CD4-positive, alpha-beta T cell treated with Interleukin-4 for 1 hour (primary cell): ENCODE results near the gene SLC44A4.

Experiments used
- DNase-seq, 2 donors: peaks; one replicate each; pipeline ENCODE4 v3.0.0-alpha.2; 2020 to 2022

Gene SLC44A4

GRCh38 chr6:31900917-31901414 lies 22.2 kb upstream of the SLC44A4 start:
- no peak for DNase-seq

- DNase-seq: peak in 1 of 2 donors; percentile 34
Measured at GRCh38 chr6:31899882-31900722, 21.3 kb upstream of the SLC44A4 start.

DNA sequence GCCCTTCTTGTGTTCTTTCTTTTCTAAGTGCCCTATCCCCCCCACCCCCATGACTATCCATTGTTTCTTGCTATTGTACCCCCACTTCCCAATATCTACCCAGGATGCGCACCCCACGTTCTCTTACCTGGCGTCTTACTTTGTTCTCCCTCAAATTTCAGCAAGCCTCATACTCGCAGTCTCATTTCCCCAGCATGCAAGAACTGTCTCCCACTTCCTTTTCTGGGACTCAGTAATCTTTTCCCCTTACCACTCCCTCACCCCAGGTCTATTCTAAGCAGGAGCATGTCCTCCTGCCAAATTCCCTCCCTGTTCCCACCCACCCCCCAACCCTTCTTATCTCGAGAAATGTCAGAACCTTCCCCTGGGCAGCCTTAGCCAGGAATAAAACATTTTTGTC lies 20.4 kb upstream of the SLC44A4 start:
- no peak for DNase-seq

- DNase-seq: peak; percentile 44 to 77
Measured at GRCh38 chr6:31898383-31899011, 19.7 kb upstream of the SLC44A4 start.

DNA sequence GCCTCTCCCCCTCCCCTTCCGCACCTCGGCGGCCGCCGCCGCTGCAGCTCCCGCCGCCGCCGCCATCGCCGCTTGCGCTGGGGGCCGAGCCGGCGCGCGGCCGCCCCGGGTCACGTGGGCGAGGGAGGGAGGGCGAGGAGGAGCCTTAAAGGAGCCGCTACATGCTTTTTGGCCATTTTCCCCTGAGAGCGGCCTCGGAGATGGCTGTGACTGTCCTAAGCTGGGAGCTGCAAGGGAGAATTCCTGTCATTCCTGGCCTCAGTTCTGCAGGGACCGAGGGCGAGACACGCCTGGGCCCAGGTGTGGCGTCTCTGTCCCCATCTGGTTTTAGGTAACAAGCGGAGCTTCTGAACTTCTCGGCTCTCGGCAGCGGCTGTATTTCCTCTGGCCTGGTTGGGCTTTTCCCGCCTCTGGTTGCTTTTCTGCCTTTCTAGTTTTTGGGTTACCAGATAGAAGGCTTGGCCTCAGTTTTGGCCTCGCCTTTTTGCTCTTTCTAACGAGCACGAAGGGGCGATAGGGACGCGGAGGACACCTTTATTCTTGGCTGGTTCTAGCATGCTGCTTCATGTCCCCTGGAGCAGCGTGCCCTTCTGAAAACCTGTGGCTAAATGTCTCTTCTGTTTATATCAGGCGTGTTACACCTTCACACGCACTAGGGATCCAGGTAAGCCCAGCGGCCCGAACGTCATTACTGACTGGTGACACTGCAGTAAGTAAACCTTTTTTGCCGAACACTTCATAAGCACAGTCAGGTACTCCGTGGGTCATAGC lies 19.0 kb upstream of the SLC44A4 start, which contains the start of gene EHMT2:
EHMT2 (minus strand) TSS at position 87 of the 771 bp plus-strand sequence; CDS start at position 66, 21 bp downstream.
- peak; percentile 82 to 85 for DNase-seq

DNA sequence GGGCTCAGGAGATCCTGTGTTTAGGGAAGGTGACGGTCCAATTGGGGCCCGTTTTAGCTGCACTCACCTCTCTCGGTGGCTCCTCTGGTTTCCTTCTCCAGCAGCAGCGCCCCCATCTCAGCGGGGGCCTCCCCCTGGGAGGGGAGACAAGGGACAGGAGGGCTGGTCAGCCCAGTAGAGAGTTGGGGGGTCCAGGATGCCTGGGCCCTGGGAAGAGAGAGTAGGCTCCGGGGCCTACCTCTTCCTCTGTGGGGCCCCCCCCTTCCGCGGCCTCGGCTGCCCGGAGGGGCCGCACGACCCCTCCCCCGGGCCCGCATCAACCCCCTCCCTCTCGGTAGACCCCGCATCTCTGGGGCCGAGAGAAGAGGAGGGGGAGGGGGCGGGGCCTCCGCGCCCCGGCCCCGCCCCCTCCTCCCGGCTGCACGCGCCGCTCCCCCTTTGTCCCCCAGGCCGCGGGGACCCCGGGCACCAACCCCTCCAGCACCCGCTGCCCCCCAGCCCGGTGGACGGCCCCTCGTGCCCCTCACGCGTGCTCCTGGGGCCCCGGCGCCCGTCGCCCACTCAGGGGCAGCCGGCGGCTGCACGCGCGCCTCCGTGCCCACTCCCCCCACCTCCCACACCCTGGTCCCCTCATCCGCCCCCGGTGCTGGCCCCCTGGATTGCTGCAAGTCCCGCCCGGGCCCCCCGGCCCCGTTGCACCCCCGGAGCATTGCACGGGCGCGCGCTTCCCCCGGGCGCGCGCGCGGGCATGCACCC lies 18.2 kb upstream of the SLC44A4 start:
- no peak for DNase-seq

DNA sequence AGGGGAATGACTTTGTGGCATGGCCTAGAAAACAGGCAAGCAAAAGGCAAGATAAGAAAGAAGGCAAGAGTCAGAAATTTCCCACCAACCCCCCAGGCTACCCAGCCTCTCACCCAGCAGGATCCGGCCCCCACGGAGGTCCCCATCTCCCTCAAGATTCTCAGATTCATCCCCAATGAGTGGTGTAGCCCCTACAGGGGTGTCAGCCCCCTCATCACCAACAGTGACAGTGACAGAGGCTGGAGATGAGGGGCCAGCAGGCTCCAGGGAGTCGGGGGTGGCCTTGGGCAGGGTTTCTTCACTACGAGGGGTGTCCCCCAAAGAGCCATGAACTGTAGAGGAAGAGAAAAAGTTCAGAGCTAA lies 17.7 kb upstream of the SLC44A4 start:
- no peak for DNase-seq

- no peak for DNase-seq
Measured at GRCh38 chr6:31892821-31893220, 14.0 kb upstream of the SLC44A4 start.

DNA sequence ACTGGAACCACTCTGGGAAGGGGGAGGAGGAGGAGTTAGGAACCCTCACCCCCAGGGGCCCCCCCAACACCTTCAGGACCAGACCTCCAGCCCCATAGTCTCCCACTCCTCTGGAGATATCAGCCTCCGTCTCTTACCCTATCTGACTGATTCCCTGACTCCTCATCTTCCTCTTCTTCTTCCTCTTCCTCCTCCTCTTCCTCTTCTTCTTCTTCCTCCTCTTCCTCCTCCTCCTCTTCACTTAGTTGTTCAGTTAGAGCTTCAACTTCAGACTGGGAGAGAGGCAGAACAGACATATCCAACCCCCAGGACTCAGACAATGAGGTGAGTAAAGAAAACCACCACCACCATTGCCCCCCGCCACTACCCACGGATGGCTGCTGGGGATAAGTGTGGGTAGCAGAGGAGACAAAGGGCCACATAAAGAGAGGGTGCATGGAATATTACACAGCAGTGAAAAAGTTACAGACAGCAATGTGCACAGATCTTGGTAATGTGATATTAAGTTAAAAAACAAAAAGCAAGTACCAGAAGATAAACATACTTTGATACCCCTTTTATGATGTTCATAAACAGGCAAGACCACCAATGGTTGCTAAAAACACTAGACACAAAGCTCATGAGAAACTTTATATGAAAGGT lies 10.7 kb upstream of the SLC44A4 start:
- DNase-seq: no peak

DNA sequence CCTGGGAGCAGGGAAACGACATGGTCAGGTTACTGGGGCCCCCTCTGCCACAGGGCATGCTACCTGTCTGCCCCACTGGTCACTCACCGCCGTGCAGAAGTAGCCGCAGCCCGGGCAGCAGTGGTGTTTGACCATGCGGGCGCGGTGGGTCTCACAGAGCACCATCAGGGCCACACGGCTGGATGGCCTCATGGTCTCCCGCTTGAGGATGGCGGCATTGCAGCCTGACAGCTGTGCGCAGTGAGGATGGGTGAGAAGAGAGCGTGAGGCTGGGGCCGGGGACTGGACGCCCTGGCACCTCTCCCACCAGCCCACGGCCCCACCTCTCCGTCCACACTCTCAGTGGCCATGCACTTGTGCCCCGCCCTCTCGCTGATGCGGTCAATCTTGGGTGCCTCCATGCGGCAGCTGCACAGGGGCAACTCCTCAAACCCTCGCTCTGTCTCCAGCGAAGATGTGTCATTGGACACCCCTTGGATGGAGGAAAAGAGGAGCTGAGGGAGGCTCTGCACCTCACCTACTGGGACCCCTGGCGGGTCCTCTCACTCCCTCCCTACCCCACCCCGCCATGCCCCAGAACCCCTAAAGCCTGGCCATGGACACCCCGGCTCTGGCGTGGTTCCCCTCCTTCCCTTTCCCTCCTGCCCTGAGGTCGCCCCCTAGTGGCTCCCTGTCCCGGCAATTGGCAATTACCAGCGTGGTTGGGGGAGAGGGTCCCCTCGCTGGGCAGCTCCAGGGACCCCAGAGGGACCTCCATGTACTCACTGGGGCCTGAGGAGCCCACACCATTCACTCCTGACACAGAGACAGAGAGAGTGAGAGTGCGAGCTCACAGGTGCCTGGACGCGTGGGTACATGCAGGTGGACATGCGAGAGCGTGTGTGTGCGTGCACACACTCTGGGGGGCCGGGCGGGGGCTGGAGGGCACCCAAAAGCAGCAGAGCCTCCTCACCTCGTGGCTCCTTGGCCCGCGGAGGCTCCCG lies 9.8 kb upstream of the SLC44A4 start:
- DNase-seq: peak; percentile 39 to 48

DNA sequence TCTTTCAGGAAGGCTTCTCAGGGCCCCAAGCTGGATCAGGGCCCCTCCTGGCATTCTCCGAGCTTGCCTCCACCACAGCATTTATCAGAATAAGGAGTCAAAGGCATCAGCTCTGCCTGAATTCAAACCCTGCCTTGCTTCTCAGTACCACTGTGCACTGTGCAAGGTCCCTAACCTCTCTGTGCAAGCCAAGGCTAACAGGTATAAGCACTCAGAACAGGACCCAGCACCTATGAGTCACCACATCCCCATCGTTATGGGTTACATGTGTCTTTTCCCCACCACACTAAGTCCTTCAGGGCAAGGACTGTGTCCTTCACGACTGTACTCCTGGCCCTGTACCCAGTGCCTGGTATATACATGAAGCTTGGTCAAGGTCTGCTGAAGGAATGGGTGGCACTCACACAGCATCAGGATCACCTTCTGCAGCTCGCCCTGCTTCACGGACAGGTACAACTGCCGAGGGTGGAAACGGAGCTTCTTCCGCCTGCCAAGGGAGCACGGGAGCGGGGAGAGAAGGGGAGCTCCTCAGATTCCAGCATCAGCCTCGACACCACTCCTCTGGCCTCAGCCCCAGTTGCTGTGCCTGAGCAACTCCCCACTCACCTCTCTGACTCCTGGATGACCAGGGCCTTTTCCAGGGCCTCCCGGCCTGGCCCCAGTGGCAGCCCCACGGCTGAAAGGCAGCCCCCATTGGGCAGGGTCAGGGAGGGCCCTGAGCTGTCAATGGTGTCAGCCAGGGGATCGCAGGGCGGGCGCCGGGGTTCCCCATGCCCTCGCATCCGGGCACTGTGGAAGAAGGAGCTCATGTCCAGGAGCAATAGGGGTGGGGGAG lies 8.6 kb upstream of the SLC44A4 start:
- DNase-seq: no peak

DNA sequence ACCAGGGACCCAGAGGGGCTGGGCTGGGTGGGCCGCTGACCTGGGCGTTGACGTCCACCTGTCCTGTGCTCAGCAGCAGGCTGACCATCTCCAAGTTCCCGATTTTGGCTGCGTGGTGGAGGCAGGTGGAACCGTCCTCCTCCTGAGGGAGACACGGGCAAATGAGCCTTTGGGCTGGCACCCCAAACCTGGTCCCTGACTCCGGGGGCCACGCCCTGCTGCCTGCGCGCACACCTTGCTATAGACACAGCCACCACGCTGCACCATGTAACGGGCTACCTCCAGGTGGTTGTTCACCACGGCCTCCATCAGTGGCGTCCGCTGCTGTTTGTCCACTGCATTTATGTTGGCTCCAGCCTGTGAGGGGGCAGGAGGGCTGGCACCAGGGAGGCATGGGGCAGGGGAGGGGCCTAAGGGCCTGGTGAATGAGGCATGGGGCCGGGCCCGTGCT lies 7.8 kb upstream of the SLC44A4 start:
- DNase-seq: no peak

DNA sequence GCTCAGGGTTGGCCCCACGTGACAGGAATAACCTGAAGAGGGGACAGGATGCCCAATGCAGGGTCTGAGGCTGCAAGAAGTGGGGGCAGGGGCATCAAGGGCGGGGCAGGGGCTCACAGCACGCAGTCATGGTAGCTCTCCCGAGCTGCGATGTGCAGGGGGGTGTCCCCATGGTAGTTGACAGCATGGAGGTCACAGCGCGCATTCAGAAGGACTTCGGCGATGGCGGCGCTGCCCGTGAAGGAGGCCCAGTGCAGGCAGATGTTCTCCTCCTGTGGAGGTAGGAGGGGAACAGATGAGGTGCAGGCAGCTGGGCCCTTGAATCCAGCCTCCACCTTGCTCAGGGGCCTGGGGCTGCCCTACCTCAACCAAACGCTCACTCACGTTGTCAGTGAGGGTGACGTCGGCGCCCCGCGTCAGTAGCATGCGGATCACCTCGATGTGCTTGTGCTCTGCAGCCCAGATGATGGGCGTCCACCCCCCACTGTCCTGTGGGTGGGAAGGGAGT lies 5.8 kb upstream of the SLC44A4 start:
- DNase-seq: no peak

- no peak for DNase-seq
Measured at GRCh38 chr6:31883676-31884075, 4.9 kb upstream of the SLC44A4 start.

DNA sequence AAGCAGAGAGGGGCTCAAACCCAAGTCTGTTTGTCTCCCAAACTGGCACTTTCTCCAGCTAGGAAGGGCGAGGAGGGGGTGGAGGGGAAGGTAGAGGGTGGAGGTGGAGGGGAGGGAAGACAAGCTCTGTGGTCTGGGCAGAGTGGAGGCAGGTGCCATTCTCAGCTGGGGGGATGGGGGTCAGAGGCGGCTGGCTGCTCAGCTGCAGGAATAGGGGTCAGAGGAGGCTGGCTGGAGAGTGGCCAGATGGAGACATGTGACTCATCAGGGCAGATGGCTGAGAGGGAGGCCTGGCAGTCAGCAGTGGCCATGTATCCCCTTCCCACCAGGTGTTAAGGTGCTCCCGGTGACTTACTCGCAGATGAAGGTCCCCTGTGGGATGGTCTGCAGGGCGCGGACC lies 3.5 kb upstream of the SLC44A4 start:
- no peak for DNase-seq

DNA sequence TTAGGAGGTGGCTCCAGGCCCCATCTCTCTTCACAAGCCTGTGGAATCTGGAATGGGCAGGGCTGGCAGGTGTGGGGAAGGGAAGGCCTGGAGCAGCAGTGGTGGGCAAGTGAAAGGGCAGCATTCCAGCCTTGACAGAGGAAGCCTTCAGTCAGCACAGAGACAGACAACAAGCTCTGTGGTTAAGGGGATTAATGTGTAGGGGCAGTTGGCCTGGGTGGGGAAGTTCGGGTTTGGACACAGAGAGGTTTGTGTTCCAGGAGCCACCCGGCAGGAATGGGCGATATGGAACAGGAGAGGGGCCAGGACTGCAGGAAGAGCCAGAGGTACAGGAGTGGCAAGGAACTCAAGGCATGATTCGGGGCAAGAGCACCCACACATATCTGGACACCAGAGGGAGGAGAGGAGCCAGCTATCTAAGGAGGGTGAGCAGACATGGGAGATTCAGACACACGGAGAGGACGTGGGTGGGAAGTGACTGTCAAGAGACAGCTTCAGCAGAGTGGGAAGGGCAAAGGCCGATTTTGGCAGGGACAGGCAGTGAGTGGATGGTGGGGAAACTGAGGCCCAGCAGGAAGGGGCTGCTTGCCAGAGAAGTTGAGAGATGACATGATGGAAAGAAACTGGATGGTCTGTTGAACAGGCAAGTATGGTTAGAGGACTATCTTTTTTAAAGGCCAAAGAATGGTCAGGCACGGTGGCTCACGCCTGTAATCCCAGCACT lies 2.5 kb upstream of the SLC44A4 start:
- DNase-seq: no peak

DNA sequence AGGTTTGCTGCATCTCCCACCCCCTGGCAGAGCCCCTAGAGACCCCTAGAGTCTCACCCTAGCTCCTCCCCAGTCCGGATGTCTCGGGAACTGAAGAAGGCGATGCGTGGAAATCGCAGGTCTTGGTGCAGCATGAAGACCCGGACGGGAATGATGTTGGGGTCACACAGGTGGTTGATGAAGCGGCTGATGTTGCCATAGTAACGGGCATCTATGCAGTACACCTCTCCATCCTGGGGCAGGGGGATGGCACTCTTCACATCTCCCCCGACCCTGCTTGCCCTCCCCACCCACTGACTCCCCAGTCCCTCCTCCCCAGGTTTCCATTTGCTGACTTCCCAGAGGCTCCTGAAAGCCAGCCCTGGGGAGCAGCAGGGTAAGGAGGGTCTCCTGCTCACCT lies 1.8 kb upstream of the SLC44A4 start:
- no peak for DNase-seq

- no peak for DNase-seq
Measured at GRCh38 chr6:31879901-31880300, 1.1 kb upstream of the SLC44A4 start.

GRCh38 chr6:31879143-31879542 lies 346 bp upstream of the SLC44A4 start:
- no peak for DNase-seq
